Measurements from ENCODE around the gene SMARCAD1.

- no peak for TF ChIP-seq CTCF (IDR thresholded peaks at IDR 0.05)
- no peak for TF ChIP-seq POLR2A (IDR thresholded peaks at IDR 0.05)
These were observed 131.2 kb downstream of the SMARCAD1 start for GRCh38 chr4:94338681-94339351.
